HG03378 (cell line): ENCODE measurements around the gene SAMSN1.
"Not testable (repeated sequence)": the region's sequence is repeated elsewhere in the genome, so short reads cannot be mapped to it uniquely, and the experiment has no call there.

Experiments used
- ATAC-seq: cut with Tn5 transposase; IDR thresholded peaks from one replicate; pipeline ENCODE4 v1.9.1; 2021; ENCODE audit warnings: mild to moderate bottlenecking, moderate library complexity; ENCODE audit not compliant: unreplicated experiment

The SAMSN1 gene

DNA sequence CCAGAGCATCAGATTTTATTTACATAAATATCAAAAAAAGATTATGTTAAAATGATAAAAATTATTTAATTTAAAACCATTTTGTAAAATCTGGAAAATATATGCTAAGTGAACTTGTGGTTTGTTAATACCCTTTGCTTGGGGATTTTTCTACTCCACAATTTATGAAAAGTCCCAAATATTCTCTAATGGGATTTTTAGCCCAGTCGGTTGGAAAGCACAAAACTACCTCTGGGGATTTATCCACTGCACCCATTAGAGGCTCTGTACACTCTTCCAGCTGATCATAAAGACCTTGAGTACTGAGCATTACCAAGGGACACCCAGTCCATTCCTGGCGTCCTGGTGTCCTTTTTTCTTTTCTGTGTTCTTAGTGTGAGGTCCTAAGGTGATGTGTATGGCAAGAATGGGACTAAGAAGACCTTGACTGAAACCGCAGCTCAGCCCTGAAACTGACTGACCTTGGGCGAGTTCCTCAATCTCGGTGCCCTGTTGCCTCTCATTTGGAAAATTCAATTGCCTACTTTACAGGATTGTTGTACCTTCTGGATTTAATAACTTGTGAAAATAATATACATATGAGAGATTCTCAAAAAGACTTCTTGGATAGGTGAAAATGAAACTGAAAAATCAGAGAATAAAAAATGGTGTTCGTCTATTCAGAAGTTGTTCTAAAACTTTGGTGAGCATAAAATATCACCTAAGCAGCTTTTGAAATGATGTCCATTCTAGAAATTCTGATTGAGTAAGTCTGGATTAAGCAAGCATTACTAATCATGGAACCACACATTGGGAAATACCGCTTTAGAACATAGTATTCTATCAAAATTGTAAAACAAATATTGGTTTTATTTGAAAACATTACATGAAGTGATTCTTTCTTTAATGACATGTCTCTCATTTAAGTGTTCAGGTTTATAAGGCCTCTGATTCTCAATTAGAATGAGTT is 21.5 kb upstream of the SAMSN1 start:
- ATAC-seq = no peak

DNA sequence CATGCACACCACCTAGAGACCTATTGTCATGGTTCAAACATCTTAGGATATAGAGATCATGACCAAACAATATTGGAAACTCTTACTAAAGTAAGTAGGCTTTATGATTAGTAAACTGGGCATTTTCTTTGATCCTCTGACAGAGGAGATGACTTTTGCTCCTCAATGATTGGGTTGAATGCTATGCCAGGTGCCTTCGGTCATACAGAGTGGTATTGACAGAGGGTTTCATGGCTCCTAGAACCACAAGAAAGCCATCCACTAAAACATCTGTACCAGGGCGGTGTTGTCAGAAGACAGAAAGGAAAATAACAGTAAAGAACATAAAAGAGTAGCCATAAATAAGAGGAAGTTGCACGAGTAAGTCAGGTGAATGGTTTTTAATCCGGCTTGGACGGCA is 20.8 kb upstream of the SAMSN1 start:
- ATAC-seq = no peak

DNA sequence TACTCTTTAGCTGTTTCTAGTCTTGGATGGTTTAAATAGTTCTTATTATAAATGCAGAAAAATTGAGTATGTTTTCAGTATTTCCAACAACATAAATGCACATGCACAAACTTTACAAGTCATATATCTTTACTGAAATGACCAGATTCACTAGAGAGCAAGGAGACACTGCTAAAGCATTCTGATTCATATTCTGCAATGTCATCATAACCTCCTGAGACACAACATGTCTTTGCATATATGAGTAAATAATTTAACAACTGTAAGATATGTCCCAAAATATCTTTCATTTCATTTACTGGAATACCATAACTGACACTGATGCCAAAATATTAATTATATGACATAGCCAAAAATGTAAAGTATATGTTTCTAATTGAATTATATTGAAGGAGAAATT is 16.8 kb upstream of the SAMSN1 start:
- no peak for ATAC-seq

DNA sequence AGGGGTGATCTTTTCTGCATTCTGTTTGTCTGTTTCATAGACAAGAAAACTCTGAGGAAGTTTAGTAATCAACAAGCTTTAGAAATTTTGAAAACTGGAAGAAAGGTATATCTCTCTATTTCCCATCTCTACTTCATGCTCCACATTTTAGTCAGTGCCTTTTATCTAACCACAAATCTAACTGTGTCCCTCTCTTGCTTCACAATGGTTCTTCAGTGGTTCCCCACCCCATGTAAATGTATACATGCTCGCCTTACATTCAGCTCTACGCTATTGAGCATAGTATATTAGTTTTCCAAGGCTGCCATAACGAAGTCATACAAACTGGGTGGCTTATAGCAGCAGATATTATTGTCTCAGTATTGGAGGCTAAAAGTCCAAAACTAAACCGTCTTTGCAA is 14.4 kb upstream of the SAMSN1 start:
- ATAC-seq = no peak

DNA sequence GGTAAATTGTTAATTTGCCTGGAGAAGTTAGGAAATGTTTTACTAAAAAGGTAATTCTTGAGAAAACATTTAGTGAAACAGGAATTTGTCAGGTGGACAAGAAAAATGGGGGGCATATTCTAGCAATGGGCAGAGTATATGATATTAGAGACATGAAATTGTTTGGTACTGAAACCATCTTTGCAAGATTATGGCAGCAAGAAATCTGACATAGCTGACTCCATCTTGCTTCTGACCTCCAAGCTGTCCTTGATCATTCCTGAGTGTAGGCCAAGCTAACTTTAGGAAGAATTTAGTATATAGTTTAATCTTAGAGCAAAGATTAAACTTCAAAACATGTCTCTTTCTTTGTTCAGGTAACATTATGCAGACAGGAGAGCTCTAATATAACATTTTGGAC is 14.0 kb upstream of the SAMSN1 start:
- no peak for ATAC-seq

DNA sequence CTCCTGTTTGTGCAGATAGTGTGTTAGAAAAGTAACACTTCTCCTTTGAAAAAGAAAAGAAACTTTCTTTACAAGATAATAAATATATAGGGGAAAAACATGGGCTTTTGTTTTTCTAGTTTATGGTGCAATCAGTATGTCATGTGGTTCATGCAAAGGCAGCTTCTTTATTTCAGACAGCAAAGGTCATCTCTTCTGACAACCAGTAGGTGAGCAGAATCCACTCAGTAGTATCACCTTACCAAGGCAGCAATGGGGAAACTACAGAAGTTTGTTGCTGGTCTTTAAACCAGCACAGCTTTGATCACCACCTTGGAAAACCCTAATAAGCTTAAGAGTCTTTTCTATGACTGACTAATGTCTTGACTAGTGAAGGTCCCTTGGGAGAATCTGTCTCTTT is 13.0 kb upstream of the SAMSN1 start:
- ATAC-seq = peak; percentile 61

DNA sequence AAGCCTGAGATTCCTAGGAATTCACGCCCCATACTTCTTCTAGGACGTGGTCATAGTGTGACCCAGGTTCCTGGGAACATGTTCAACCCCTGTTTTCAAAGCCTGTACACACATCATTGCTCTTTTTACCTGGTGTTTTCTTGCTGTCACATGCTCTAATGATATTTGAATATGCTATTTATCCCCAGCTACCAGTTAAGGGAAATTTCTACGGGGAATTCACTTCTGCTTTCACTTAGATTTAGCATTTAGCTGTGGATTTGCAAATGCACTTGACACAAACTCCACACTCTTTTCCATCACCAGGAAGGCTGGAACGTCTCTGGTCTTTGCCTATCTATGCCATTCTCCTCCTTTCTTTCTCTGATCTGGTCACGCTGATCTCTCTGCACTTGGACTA is 11.3 kb upstream of the SAMSN1 start:
- peak; percentile 46 for ATAC-seq

DNA sequence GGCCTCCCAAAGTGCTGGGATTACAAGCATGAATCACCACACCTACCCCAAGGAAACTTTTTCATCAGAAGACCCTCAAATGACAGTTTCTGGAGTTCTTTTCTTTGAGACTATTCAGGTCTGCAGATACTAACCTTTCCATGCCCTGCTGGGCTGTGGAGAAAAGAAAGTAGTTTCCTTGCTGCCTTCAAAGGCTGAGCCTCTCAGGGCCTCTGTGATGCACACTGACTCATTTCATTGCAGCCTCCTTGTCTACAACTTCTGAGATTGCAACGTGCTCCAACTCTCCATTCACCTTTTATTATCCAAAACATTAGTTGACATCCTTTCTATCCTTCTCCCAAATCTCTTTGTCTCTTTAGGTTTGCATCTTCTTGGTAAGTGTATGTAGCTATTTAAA is 8.8 kb upstream of the SAMSN1 start:
- ATAC-seq = no peak

DNA sequence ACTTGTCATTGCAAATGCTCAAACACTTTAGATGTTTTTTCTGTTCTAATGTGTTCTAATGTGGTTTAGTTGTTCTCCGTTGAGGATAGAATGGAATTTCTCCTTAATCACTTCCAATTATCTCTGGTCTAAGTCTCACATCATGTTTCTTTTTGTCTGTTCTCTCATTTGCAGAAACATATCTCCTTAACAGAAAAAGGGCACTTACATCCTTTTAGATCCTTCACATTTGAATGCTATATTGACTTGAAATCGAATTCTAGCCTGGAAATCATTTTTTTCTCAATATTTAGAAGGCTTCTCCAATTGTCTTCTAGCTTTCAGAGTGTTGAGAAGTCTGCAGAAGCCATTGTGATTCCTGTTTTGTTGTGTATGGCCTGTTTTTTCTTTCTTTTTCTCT is 7.3 kb upstream of the SAMSN1 start:
- no peak for ATAC-seq

DNA sequence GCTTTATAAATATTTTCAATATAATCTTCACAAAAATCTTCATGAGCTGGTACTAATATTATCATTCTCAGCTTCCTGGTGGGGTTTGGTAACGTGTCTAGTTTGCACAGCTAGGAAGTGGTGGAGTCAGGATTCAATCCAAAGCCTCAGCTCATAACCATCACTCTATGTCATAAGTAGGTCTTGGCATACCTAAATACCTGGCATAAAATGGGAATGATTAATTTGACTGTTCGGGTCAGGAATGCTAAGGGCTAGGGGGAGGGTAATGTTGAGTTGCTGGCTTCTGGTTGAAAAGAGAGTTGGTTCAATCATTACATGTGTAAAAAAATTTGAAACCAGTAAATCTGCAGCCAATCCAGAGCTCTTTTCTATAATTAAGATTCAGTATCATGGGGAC is 5.6 kb upstream of the SAMSN1 start:
- ATAC-seq = no peak

DNA sequence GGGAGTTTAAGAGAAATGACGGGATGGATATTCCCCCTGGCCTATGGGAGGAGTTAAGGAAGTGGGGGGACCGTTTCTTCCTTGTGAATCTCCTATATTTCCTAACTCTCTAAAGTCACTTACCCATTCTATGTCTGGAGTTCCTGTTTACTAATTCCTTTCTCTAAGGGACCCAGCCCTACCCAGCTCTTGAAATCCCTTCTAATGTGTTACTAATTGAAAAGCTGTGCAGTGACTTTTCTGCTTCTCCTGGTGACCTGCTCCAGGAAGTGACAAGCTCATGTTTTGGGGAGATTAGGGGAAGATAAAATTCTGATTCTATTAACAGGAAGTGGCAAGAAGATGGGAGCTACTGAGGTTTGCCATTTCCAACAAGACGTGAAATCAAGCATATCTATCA is 4.0 kb upstream of the SAMSN1 start:
- no peak for ATAC-seq

DNA sequence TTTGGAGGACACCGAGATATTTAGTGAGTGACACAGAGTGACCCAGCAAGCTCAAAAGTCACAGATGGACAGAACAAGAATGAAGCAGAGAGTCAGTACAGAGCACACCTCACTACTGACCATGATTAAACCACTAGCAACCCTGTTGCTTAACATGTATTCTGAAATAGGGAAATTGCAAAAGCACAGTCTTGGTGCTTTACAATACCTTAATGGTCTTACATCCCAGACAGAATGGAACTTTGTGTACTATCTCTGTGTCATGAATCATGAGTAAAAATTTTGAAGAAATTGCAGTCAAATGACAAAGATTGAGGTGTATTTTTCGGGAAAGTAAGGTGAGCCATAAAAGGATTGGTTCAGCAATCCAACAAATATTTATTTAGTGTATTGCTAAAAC is 2.7 kb upstream of the SAMSN1 start:
- ATAC-seq = no peak

DNA sequence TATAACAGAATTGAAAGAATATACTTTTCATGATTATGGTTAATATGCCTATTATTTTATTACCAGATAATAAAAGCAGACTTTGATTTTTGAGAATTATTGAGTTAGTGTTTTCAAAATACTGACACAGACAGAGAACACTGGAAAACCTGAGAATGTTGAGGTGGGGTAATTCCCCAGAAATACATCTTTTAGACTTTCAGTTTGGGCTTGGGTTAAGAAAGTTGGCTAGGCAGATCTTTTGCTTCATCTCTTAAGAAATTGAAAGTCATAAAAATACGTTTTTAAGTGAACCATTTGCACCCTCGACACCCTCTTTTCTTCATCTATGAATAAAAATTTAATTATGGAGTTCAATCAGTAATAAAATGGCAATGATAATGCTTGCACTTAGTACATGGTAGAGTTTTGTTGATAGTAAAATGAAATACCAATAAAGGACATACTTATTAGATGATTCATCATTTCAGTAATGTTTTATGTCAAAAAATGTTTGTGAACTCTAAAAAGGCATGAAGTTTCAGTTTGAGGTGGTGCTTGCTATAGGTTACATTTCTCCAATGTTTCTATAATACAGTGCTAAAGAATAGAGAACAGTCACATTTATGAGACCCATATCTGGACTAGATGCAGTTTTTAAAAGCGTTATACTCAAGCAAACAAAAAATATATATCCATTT is 1.9 kb upstream of the SAMSN1 start:
- ATAC-seq = peak; percentile 42

DNA sequence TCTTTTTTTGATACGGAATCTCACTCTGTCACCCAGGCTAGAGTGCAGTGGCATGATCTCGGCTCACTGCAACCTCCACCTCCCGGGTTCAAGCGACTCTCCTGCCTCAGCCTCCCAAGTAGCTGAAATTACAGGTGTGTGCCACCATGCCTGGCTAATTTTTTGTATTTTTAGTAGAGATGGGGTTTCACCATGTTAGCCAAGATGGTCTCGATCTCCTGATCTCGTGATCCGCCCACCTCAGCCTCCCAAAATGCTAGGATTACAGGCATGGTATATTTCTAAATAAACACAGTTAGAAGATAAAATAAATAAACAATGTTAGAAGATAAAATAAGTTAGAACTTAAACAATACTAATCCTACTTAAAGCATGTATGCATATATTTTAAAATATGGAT is 604 bp upstream of the SAMSN1 start:
- not testable (repeated sequence) for ATAC-seq

DNA sequence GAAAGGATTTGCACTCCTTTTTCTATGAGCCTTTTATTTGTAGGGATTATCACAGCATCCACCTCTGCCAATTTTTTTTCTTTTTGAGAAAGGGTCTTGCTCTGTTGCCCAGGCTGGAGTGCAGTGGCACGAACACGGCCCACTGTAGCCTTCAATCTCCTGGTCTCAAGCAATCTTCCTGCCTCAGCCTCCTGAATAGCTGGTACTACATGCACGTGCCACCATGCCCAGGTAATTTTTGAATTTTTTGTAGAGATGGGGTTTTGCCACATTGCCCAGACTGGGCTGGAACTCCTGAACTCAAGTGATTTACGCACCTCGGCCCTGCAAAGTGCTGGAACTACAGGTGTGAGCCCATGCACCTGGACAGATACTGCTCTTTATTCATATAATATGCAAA is 2.1 kb downstream of the SAMSN1 start:
- ATAC-seq = no peak

DNA sequence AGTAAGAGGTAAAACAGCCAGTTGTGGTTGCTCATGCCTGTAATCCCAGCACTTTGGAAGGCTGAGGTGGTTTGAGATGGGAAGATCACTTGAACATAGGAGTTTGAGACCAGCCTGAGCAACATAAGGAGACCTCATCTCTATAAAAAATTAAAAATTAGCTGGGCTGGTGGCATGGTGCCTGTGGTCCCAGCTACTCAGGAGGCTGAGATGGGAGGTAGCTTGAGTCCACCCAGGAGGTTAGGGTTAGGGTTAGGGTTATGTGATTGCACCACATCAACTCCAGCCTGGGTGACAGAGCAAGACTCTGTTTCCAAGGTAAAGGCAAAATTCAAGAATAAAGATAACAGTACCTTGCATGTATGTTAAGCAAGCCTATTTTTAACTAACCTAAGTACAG is 3.5 kb downstream of the SAMSN1 start:
- ATAC-seq = no peak

DNA sequence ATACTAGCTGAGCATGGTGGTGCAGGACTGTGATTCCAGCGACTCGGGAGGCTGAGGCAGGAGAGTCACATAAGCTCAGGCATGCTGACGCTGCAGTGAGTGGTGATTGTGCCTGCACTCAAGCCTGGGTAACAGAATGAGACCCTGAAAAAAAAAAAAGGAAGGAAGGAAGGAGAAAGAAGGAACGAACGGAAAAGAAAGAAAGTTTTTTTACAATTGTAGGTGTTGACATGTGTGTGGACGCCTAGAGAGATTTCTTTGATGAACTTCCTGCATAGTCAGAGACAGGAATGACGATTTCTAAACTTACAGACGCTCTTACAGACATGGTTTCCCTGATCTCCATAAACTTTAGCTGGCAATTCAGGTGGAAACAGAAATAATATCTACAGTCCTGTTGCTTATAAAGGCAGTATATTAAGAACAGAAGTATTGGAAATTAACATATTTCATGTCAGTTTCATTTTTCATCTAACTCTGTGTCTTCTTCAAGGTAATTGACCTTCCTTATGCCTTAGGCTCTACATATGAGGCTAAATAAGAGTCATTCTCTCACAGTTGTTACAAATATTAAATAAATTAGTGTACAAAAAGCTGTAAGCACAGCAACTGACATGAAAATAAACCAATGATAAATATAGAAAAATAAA is 4.1 kb downstream of the SAMSN1 start:
- ATAC-seq = peak; percentile 33

DNA sequence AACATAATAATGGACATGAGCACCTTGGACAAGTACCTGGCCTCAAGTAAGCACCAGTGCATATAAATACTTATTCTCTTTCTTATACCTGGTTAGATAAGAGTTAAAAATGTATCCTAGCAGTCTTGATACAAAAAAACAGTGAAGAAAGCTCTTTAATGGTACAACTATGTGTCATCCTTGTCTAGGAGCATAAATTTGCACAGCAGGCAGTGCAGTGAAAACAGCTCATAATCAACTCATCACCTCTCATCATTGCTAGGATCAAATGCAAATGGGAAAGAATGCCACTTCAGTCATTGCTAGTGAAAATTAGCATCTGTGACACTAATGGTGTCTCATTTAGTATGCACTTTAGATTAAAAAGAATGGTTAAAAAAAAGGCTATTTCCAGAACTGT is 7.6 kb downstream of the SAMSN1 start:
- no peak for ATAC-seq

DNA sequence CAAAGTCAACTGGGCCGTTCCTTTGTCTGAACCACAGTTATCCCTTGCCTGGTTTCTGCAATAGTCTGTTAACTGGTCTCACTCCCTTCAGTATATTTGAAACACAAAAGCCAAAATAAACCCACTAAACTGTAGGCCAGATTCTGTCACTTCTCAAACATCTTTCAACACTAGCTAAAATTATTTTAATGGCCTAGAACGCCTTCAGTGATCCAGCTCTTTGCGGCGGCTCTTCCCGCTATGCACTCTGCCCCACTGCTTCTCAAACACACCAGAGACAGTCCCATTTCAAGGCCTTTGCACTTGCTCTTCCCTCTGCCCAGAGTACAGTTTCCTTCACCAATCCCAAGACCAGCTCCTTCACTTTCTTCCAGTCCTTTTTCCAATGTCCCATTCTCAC is 9.2 kb downstream of the SAMSN1 start:
- ATAC-seq = no peak

DNA sequence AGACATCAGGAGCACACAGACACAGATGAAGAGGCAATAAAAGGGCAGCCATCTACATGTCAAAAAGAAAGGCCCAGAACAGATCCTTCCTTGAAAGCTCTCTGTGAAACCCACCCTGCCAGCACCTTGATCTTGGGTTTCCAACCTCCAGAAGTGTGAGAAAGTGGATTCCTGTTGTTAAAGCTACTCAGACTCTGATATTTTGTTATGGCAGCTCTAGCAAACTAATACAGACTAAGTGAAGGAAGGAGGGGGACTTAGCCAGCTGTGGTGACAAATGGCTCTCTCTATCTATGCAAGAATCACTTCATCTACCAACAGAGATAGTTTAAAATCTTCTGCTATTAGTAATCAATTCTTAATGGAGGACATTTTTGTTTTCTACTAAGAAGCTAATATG is 10.4 kb downstream of the SAMSN1 start:
- no peak for ATAC-seq

DNA sequence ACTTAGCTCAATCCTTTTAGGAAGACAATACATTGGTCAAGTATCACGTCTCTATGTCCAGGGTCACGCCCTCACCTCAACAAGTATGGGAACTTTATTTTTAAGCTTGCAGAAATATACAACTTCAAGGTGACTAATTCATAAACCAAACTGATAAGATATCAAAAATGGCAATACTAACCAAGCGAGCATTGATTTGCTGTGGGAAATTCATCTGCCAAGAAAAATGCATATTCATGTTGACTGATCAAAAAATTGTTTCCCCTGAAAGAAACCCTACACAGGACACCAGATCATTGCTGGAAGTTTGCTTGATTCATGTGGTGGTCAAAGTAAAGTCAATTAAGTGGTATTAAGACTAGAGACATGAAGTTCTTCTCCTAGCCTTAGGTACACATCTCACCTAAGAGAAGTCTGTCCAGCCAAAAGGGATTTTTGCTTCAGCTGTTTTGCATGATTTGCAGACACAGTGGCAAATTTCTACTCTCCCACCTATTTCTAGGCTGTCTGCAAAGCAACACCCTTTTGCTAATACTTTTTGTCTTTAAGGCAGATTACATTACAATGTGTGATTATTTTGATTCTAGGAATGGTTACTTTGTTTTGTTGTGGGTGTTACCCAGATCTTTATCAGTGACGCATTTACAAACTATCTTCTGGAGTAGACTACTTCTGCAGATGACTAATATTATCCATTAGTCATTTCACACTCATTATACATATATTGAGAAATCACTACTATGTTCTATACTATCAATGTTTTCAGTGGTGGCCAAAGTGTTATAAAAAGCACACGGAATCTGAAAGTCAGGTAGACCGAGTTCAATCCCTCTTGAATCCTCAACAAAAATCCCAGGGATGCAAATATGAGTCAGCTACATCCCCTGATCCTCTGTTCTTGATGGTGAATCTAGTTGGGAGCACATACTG is 12.4 kb downstream of the SAMSN1 start:
- peak; percentile 94 for ATAC-seq
